GM19372 (cell line): ENCODE results near the gene SNX15.

Experiments
- ATAC-seq: cut with Tn5 transposase; IDR thresholded peaks from one replicate; pipeline ENCODE4 v1.9.1; 2021; ENCODE audit warnings: mild to moderate bottlenecking, low read depth, moderate library complexity; ENCODE audit not compliant: unreplicated experiment

Gene SNX15

DNA sequence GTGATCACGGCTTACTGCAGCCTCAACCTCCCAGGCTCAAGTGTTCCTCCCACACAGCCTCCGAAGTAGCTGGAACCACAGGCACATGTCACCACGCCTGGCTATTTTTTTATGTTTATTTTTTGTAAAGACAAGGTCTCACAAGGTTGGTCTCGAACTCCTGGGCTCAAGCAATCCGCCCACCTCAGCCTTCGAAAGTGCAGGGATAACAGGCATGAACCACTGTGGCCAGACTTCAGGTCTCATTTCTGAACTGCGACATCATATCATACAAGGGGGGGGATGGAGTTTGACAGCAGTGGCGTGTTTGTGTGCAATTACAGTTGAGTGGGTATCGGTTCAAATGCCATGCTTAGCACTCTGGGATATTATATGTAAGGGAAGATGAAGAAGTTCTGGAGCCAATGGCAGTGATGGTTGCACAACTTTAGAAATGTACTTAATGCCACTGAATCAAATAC is 24.2 kb downstream of the SNX15 start:
- no peak for ATAC-seq

DNA sequence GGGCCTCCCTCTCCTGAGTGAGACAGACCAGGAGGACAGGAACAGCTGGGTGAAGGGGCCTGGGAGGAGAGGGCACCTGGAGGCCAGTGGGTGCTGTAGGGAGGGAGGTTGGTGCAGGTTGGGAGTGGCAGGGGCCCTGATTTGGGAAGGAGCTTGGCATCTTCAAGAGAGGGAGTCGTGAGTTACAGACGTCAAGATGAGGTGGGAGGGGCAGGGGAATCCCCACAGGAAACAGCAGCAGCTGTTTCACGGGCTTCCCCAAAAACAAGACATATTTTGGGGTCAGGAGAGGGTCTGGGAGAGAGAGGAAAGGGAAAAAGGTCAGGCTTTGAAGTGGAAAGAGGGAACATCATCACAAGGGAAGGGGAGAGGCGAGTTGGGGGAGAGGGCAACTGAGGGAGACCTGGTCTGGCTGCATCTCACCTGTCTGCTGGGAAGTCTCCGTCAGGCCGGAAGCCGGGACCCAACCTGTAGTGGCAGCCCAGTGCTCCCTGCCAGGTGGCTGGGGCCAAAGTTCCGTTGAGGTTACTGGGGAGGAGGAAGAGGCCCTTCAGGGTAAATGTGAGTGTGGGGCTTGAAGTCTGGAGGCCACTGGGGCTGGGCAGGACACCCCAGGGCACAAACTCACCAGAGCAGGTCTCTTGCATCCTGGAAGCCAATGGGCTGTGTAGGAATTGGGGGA is 26.7 kb downstream of the SNX15 start:
- no peak for ATAC-seq

GRCh38 chr11:65055538-65055937 is 28.3 kb downstream of the SNX15 start:
- no peak for ATAC-seq

DNA sequence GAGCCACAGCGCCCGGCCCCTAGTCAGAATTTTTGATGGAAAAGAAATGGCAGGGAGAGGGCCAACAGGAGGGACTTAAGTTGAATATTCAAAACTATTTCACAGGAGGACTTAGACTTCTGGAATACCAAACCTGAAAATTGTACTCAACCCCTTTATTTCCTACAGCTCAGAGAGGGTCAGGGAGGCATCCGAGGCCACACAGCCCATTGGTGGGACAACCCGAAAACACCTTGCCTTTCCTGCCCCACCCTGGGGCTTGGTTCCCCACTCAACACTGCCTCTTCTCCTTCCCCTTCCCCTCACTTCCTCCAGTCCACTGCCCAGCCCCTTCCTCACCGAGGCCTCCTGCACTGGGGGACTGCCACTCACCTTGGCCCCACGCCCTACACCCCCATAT is 29.8 kb downstream of the SNX15 start:
- no peak for ATAC-seq

DNA sequence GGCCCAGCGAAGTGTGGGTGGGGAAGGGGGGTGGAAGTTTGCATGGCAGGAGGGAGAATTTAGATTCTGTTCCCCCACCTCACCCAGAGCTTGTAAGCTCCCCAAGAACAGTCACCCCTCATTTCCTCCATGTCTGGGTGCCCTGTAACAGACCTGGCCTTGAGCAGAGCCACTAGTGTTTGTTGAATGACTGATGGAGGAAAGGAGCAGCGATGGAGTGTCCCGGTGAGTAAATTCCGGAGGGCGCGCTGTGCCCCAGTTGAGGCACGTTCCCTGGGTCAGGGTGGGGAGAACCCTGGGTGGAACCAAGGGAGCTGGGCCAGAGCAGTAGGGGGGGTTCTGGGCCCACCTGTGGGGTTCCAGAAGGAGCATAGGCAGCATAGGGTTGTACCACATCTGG is 30.3 kb downstream of the SNX15 start:
- no peak for ATAC-seq

DNA sequence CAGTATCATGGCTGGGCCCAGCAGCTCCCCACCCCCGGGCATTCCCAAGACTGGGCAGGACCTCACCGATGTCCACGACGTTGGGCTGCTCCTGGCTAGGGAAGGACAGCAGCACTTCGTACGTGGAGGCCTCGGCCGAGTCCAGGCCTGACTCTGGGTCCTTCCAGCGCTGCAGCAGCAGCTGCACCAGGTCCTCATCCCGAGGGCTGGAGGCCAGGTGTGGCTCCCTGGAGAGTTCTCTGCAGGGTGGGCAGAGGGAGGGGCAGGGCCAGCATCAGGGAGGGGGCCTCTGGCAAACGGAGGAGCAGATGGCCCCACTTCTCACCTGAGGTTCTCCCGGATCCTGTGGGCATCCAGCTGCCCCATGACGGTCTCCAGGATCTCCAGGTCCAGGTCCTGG is 30.8 kb downstream of the SNX15 start:
- no peak for ATAC-seq

DNA sequence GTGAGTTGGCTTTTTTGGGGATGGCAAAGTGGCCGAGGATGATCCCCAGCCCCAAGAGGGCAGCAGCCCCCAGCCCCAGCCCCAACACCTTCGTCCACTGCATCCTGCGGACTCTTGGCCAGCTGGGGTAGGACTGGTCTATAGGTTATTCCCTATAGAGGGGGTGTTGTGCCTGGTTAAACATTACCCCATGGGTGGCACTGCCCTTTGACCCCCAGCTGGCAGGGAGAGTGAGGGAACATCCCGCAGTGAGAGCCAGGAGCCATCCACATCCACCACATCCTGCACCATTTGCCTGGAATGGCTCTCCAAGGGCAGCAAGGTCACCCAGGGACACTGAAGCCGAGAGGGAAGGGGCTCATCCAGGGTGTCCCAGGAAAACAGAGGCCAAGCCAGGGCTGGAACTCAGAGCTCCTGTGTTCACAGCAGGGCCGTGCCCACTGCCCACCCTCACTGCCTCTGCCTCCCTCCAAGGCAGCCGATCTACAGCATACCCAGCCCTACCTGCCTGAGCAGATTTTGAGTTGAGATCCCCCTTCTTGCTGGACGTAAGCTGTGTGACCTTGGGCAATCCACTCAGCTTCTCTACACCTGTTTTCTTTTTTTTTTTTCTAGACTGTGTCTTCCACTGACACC is 31.3 kb downstream of the SNX15 start, which contains the start of gene NAALADL1:
Gene NAALADL1, minus strand, starts transcription at position 135 of the 636 bp plus-strand sequence. Its CDS starts 32 bp downstream, at position 103.
- no peak for ATAC-seq

DNA sequence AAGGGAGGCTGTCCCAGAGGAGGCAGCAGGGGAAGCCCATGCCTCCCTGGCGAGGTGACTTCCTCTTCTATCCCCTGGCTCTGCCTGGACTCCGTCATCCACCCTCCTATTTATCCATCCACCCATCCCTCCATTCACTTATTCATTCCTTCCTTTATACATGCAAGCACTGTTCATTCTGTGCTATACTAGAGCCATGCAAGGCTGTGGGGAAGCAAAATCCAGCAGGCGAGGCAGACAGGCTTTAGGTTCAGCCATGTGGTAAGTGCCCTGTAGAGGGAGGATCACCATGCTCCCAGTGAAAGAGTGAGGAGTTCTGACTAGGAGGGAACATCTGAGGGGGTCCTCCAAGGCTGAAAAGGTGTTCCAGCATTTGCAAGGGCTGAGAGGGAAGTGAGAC is 32.3 kb downstream of the SNX15 start:
- no peak for ATAC-seq

GRCh38 chr11:65059959-65060824 is 33.0 kb downstream of the SNX15 start:
- ATAC-seq = no peak

- no peak for ATAC-seq
These were observed 33.7 kb downstream of the SNX15 start for GRCh38 chr11:65060913-65061408.

DNA sequence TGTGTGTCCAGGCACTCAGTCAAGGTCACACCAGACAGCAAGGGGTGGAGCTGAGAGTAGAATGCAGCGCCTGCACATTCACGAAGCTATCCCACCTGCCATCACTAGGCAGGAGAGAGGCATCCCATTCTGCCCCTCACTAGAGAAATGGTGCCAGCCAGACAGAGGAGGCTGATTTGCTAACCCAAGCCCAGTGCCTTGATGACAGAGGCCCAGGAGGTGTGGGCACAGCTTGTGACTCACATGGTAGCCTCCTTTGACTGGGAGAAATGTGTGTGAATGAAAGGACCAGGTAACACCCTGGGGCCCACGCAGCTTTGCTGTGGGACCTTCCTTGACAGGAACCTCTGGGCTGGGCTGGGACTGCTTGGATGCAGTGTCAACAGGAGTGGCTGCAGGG is 36.3 kb downstream of the SNX15 start:
- no peak for ATAC-seq

GRCh38 chr11:65064847-65065240 is 37.6 kb downstream of the SNX15 start:
- ATAC-seq = no peak

DNA sequence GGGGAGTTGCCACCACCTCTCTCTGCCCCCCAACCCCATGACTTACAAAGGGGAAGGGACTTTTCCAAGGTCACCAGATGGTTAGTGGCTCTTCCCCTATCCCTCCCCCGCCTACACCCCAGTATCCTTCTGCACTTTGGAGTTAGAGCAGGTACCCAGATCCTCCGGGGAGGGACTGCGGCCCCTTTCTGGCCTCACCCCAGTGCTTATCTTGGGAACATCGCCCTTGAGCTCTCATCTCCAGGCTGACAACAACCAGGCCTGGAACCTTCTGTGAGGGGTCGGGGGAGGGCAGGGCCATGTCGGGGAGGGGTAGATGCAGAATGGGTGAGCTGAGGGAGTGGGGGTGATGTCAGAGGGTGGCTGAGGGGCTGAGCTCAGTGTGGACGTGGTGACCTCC is 38.6 kb downstream of the SNX15 start:
- ATAC-seq = no peak

GRCh38 chr11:65066315-65066714 is 39.1 kb downstream of the SNX15 start:
- no peak for ATAC-seq

- no peak for ATAC-seq
These were observed 39.6 kb downstream of the SNX15 start for GRCh38 chr11:65066805-65067291.

DNA sequence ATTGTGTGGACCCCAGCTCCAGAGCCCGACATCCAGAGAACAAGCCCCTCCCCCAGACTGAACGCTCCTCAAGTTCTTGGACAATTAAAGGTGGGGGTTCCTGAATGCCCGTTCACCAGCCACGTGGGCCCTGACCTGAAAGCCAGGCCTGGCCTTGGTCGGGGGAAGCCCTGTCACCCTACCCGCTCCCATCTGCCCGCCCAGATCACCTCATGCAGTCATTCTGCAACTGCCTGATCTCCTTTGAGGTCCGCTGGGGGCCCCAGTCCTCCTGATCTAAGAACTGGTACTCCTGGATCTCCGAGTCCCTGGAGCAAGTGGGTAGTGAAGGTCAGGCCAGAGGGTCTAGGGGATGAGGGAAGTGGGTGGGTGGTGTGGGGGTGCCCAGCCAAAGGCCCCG is 40.2 kb downstream of the SNX15 start:
- ATAC-seq = no peak

GRCh38 chr11:65069217-65069616 is 42.0 kb downstream of the SNX15 start:
- ATAC-seq = no peak

GRCh38 chr11:65071907-65072630 is 44.8 kb downstream of the SNX15 start:
- no peak for ATAC-seq

DNA sequence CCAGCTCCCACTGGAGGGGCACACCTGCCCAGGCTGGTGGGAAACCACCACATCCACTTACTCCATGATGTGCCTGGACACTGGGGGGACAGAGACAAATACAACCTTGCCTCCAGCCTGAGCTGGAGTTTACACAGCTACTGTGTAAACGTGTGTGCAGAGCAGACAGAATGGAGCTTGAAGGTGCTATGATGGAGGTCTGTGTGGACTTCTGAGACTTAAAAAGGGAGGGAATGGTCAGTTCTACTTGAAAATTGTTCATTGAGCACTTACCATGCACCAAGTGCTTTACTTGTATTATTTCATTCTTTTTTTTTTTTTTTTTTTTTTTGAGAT is 45.4 kb downstream of the SNX15 start:
- no peak for ATAC-seq

DNA sequence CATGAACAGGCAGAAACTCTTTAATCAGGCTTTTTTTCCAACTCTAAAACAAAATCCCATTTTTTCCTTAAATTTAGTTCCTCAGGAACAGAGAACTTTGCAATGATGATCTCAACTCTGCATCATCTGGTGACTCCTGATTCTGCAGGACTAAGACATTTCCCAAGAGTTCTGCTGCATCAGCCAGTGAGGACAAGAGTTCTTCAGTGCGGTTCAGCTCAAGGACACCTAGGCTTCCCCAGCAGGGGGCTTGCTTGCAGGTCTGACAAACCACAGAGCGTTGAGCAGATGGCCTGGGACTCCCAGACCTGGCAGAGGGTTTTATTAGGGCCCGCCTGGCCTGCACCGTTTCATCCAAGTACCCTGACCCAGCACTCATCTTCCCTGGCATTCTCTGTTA is 50.2 kb downstream of the SNX15 start:
- no peak for ATAC-seq
